HepG2 (cell line): ENCODE measurements around the gene NEU4. TPM values are rescaled to one million over a fixed set of nuclear protein-coding genes. Genes with fewer than 3 reads are reported as not detected.
A peak's percentile ranks its signal among the peaks of the same experiment; 100 is the strongest.

Experiments
- AHR ChIP-seq: IDR thresholded peaks from 2 replicates; pipeline ENCODE4 v1.6.1; 2018; ENCODE audit warnings: missing genetic modification reagents, missing compliant biosample characterization
- ARHGAP35 ChIP-seq: sonication (generic); formaldehyde crosslinking; IDR thresholded peaks from 2 replicates; pipeline ENCODE4 v1.9.0; 2022; ENCODE audit warnings: mild to moderate bottlenecking, inconsistent platforms, moderate library complexity, missing genetic modification reagents, borderline replicate concordance
- KDM2A ChIP-seq: sonication (generic); formaldehyde crosslinking; IDR thresholded peaks from 2 replicates; pipeline ENCODE4 v1.4.0; 2020; ENCODE audit warnings: low read depth, missing genetic modification reagents, borderline replicate concordance
- RARG ChIP-seq: sonication (generic); formaldehyde crosslinking; IDR thresholded peaks from 2 replicates; pipeline ENCODE4 v1.4.0; 2020; ENCODE audit warnings: low read depth, mild to moderate bottlenecking, missing genetic modification reagents
- TOPORS ChIP-seq: sonication (generic); formaldehyde crosslinking; IDR thresholded peaks from 2 replicates; pipeline ENCODE4 v1.8.0; 2023; ENCODE audit warnings: mild to moderate bottlenecking, missing genetic modification reagents
- TSC22D2 ChIP-seq: sonication (generic); formaldehyde crosslinking; IDR thresholded peaks from 2 replicates; pipeline ENCODE4 v1.5.1; 2020; ENCODE audit warnings: missing genetic modification reagents, mild to moderate bottlenecking, borderline replicate concordance
- ZNF451 ChIP-seq: sonication (generic); formaldehyde crosslinking; IDR thresholded peaks from 2 replicates; pipeline ENCODE4 v1.5.0; 2020; ENCODE audit warnings: mild to moderate bottlenecking, missing genetic modification reagents
- ZNF556 ChIP-seq: sonication (generic); formaldehyde crosslinking; IDR thresholded peaks from 2 replicates; pipeline ENCODE4 v1.4.0; 2020; ENCODE audit warnings: mild to moderate bottlenecking, missing genetic modification reagents, borderline replicate concordance
- ZSCAN31 ChIP-seq: sonication (generic); formaldehyde crosslinking; IDR thresholded peaks from 2 replicates; pipeline ENCODE4 v1.5.0; 2020; ENCODE audit warnings: low read depth, mild to moderate bottlenecking, missing genetic modification reagents
- polyA plus RNA-seq, 8 experiments: library from polyadenylated mRNA; depleted of rRNA in 3 of 8; stranded (reverse) in 7 of 8; unstranded in 1 of 8; fragments of >200 nt; fragmentation: Illumina TruSeq in 4 of 8; extraction: Trizol in 4 of 8; gene quantifications; 2 replicates each; pipeline versions ENCODE4 v1.2.1 to v1.2.3, GENCODE V29; 2011 to 2016; ENCODE audit warnings: low read depth in 4 of 8, missing spikeins in 1 of 8, mixed read lengths in 1 of 8; ENCODE audit not compliant: insufficient read depth in 1 of 8
- total RNA-seq, 5 experiments: library from RNA; depleted of rRNA; stranded (reverse); fragments of >200 nt; fragmentation: Illumina TruSeq; extraction: Trizol; gene quantifications; 2 replicates each; pipeline ENCODE4 v1.2.3, GENCODE V29; 2016; ENCODE audit warnings: low read depth in 1 of 5
- TF ChIP-seq, protein P1 (sequence below): sonication (generic); formaldehyde crosslinking; IDR thresholded peaks from 2 replicates; pipeline ENCODE4 v1.8.1; 2022; ENCODE audit warnings: mild to moderate bottlenecking, missing genetic modification reagents
- TF ChIP-seq, protein P2 (sequence below): sonication (generic); formaldehyde crosslinking; IDR thresholded peaks from 2 replicates; pipeline ENCODE4 v1.5.1; 2020; ENCODE audit warnings: missing genetic modification reagents, mild to moderate bottlenecking, borderline replicate concordance
- TF ChIP-seq, protein P3 (sequence below): sonication (generic); formaldehyde crosslinking; IDR thresholded peaks from 2 replicates; pipeline ENCODE4 v1.4.0; 2020; ENCODE audit warnings: mild to moderate bottlenecking, missing genetic modification reagents, borderline replicate concordance
- TF ChIP-seq, protein P4 (sequence below): sonication (generic); formaldehyde crosslinking; IDR thresholded peaks from 2 replicates; pipeline ENCODE4 v1.4.0; 2020; ENCODE audit warnings: missing genetic modification reagents, borderline replicate concordance
- TF ChIP-seq, protein P5 (sequence below): IDR thresholded peaks from 2 replicates; pipeline ENCODE4 v1.6.1; 2012; ENCODE audit warnings: low read depth, low read length, improper control_type of control experiment

NEU4 gene
- total and polyA plus RNA-seq, 2 of the 13 experiments (the other 11 are each of a cell fraction or from before 2014, with no cell fraction given) = 53.5 to 107 TPM

DNA sequence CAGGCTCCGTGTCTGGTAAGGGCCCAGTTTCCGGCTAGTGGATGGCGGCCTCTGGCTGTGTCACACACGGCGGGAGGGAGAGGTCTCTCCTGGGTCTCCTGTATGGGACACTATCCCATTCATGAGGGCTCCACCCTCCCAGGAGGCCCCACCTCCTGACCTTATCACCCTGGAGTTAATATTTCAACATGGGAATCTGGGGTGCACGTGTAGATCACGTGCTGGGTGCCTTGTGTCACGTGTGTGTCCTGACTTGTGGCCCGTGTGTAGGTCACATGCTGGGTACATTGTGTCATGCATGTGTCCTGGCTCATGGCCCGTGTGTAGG is 9.9 kb downstream of the NEU4 start (continued):
- TF ChIP-seq, protein P1, sequence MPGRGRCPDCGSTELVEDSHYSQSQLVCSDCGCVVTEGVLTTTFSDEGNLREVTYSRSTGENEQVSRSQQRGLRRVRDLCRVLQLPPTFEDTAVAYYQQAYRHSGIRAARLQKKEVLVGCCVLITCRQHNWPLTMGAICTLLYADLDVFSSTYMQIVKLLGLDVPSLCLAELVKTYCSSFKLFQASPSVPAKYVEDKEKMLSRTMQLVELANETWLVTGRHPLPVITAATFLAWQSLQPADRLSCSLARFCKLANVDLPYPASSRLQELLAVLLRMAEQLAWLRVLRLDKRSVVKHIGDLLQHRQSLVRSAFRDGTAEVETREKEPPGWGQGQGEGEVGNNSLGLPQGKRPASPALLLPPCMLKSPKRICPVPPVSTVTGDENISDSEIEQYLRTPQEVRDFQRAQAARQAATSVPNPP = no peak
- TF ChIP-seq RARG (CRISPR knock-in tag) (no peak), TOPORS (peak; percentile 63; the same call in 1 of the 2 replicates), ZNF451 (CRISPR knock-in tag) (peak; percentile 84; the same call in 1 of the 2 replicates), ZSCAN31 (CRISPR knock-in tag) (peak; percentile 61; the same call in 1 of the 2 replicates), KDM2A (peak; percentile 86), TSC22D2 (CRISPR knock-in tag) (peak; percentile 93; the same call in 1 of the 2 replicates), AHR (CRISPR knock-in tag) (0 out of 2 replicates have a peak, but pooled peaks have one; percentile 58), ARHGAP35 (peak; percentile 69; the same call in 1 of the 2 replicates), ZNF556 (CRISPR knock-in tag) (0 out of 2 replicates have a peak, but pooled peaks have one; percentile 56)
- TF ChIP-seq, protein P2, sequence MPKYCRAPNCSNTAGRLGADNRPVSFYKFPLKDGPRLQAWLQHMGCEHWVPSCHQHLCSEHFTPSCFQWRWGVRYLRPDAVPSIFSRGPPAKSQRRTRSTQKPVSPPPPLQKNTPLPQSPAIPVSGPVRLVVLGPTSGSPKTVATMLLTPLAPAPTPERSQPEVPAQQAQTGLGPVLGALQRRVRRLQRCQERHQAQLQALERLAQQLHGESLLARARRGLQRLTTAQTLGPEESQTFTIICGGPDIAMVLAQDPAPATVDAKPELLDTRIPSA (CRISPR knock-in tag) = peak; percentile 93
- TF ChIP-seq, protein P3, sequence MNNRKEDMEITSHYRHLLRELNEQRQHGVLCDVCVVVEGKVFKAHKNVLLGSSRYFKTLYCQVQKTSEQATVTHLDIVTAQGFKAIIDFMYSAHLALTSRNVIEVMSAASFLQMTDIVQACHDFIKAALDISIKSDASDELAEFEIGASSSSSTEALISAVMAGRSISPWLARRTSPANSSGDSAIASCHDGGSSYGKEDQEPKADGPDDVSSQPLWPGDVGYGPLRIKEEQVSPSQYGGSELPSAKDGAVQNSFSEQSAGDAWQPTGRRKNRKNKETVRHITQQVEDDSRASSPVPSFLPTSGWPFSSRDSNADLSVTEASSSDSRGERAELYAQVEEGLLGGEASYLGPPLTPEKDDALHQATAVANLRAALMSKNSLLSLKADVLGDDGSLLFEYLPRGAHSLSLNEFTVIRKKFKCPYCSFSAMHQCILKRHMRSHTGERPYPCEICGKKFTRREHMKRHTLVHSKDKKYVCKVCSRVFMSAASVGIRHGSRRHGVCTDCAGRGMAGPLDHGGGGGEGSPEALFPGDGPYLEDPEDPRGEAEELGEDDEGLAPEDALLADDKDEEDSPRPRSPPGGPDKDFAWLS (CRISPR knock-in tag) = no peak
- TF ChIP-seq, protein P4, sequence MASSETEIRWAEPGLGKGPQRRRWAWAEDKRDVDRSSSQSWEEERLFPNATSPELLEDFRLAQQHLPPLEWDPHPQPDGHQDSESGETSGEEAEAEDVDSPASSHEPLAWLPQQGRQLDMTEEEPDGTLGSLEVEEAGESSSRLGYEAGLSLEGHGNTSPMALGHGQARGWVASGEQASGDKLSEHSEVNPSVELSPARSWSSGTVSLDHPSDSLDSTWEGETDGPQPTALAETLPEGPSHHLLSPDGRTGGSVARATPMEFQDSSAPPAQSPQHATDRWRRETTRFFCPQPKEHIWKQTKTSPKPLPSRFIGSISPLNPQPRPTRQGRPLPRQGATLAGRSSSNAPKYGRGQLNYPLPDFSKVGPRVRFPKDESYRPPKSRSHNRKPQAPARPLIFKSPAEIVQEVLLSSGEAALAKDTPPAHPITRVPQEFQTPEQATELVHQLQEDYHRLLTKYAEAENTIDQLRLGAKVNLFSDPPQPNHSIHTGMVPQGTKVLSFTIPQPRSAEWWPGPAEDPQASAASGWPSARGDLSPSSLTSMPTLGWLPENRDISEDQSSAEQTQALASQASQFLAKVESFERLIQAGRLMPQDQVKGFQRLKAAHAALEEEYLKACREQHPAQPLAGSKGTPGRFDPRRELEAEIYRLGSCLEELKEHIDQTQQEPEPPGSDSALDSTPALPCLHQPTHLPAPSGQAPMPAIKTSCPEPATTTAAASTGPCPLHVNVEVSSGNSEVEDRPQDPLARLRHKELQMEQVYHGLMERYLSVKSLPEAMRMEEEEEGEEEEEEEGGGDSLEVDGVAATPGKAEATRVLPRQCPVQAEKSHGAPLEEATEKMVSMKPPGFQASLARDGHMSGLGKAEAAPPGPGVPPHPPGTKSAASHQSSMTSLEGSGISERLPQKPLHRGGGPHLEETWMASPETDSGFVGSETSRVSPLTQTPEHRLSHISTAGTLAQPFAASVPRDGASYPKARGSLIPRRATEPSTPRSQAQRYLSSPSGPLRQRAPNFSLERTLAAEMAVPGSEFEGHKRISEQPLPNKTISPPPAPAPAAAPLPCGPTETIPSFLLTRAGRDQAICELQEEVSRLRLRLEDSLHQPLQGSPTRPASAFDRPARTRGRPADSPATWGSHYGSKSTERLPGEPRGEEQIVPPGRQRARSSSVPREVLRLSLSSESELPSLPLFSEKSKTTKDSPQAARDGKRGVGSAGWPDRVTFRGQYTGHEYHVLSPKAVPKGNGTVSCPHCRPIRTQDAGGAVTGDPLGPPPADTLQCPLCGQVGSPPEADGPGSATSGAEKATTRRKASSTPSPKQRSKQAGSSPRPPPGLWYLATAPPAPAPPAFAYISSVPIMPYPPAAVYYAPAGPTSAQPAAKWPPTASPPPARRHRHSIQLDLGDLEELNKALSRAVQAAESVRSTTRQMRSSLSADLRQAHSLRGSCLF (CRISPR knock-in tag) = no peak
- TF ChIP-seq, protein P5, sequence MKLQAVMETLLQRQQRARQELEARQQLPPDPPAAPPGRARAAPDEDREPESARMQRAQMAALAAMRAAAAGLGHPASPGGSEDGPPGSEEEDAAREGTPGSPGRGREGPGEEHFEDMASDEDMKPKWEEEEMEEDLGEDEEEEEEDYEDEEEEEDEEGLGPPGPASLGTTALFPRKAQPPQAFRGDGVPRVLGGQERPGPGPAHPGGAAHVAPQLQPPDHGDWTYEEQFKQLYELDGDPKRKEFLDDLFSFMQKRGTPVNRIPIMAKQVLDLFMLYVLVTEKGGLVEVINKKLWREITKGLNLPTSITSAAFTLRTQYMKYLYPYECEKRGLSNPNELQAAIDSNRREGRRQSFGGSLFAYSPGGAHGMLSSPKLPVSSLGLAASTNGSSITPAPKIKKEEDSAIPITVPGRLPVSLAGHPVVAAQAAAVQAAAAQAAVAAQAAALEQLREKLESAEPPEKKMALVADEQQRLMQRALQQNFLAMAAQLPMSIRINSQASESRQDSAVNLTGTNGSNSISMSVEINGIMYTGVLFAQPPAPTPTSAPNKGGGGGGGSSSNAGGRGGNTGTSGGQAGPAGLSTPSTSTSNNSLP = peak; percentile 80; the same call in 1 of the 2 replicates
